Body of pancreas (tissue), 4 donors: ENCODE measurements around the gene ATP1A2. TPM values are rescaled to one million over a fixed set of nuclear protein-coding genes. Genes with fewer than 3 reads are reported as not detected.

ENCODE experiments used
- ATAC-seq: fragments of 150-250 bp; one replicate; pipeline ENCODE4 v1.9.1; 2016
- DNase-seq, 4 donors: peaks; one replicate each; pipeline ENCODE4 v3.0.0-alpha.2; 2019
- H3K27ac ChIP-seq, 4 donors: fragments of 200-600 bp; sonication (generic); 1 replicate in 3 of 4; 2 replicates in 1 of 4; pipeline versions ENCODE4 v1.5.1 to v1.6.1; 2016 to 2019; ENCODE audit warnings: mild to moderate bottlenecking in 1 of 4, mixed read lengths in 1 of 4, moderate library complexity in 1 of 4
- H3K27me3 ChIP-seq, 2 donors: fragments of 200-600 bp; sonication (generic); one replicate each; pipeline ENCODE4 v1.6.0; 2016; ENCODE audit warnings: mild to moderate bottlenecking in 1 of 2
- H3K36me3 ChIP-seq, 2 donors: fragments of 200-600 bp; sonication (generic); replicated peaks in 1 of 2; 2 replicates each; pipeline ENCODE4 v1.5.1; 2016; ENCODE audit warnings: low read depth in 2 of 2; ENCODE audit not compliant: insufficient read depth in 1 of 2
- H3K4me1 ChIP-seq: fragments of 200-600 bp; sonication (generic); one replicate; pipeline ENCODE4 v1.6.0; 2016
- H3K4me3 ChIP-seq, 2 donors: fragments of 200-600 bp; sonication (generic); 1 replicate in 1 of 2; 2 replicates in 1 of 2; pipeline ENCODE4 v1.5.1; 2016 to 2019
- H3K9me3 ChIP-seq, 3 donors: fragments of 200-600 bp; sonication (generic); 1 replicate in 2 of 3; 2 replicates in 1 of 3; pipeline ENCODE4 v1.5.1; 2016
- POLR2A ChIP-seq, 3 donors: fragments of 450-650 bp; IDR thresholded peaks; one replicate each; pipeline ENCODE4 v1.6.1; 2016; ENCODE audit warnings: antibody characterized with exemption in 3 of 3, mild to moderate bottlenecking in 2 of 3
- WGBS, 2 donors: methylation state at CpG; one replicate each; pipeline ENCODE4 v1.1.5; 2017; 5-methylcytosine and 5-hydroxymethylcytosine counted together
- intact Hi-C: fragments of 100-400 bp; cut with DNase I; formaldehyde crosslinking; loops from one replicate; pipeline ENCODE4 v1.15.1; 2023
- total RNA-seq, 2 donors: library from RNA; depleted of rRNA; stranded (reverse); fragments of >200 nt; gene quantifications; one replicate each; pipeline ENCODE4 v1.1.0, GENCODE V29; 2016
- TF ChIP-seq, protein P1 (sequence below), 7 experiments: fragments of 450-650 bp in 4 of 7; fragments of 200-600 bp in 3 of 7; sonication (generic) in 3 of 7; IDR thresholded peaks; one replicate each; pipeline ENCODE4 v1.5.1; 2016 to 2019; ENCODE audit warnings: antibody characterized with exemption in 7 of 7

ATP1A2 gene
- total RNA-seq, 2 donors from 2014 or later: 1.6 to 41.2 TPM

DNA sequence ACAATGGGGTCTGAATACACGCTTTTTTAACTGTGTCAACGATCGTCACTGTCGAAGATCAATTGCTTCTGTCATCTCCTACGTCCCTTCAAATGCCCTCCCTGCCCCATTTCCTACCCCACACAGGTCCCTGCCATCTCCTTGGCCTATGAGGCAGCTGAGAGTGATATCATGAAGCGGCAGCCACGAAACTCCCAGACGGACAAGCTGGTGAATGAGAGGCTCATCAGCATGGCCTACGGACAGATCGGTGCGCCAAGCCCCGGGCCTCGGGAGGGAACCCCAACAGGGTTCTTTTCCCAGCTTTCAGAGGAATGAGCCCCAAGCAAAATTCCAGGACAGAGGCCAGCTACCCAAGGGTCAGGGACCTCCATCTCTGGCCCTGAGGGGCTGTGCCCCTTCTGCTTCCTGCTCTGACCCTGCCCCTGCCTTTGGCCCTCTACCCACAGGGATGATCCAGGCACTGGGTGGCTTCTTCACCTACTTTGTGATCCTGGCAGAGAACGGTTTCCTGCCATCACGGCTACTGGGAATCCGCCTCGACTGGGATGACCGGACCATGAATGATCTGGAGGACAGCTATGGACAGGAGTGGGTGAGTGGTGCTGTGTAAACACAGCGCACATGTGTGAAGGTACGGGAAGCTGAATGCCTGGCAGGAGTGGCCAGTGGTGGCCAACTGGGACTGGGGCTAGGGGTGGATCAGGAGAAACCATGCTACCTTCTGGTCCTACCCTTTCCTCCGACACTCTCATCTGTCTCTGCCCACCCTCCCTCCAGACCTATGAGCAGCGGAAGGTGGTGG, 20.8 kb downstream of the ATP1A2 start:
- no peaks in the 10 kb centered on the region for H3K27me3 ChIP-seq
- H3K27ac ChIP-seq: no peak overlapping the region
- H3K36me3 ChIP-seq: no peaks in the 10 kb centered on the region
- H3K9me3 ChIP-seq: no peaks in the 10 kb centered on the region
- intact Hi-C loops: no loop called here
- 73 to 76% methylated on average over 17 to 19 of the region's 22 CpGs for WGBS, 2 donors
- peaks cover 8% of the 10 kb centered on the region for H3K4me1 ChIP-seq
- H3K4me3 ChIP-seq: no peak overlapping the region
- ATAC-seq (no peak), DNase-seq (no peak)
- TF ChIP-seq POLR2A (IDR thresholded peaks at IDR 0.05): no peak
- TF ChIP-seq, protein P1, sequence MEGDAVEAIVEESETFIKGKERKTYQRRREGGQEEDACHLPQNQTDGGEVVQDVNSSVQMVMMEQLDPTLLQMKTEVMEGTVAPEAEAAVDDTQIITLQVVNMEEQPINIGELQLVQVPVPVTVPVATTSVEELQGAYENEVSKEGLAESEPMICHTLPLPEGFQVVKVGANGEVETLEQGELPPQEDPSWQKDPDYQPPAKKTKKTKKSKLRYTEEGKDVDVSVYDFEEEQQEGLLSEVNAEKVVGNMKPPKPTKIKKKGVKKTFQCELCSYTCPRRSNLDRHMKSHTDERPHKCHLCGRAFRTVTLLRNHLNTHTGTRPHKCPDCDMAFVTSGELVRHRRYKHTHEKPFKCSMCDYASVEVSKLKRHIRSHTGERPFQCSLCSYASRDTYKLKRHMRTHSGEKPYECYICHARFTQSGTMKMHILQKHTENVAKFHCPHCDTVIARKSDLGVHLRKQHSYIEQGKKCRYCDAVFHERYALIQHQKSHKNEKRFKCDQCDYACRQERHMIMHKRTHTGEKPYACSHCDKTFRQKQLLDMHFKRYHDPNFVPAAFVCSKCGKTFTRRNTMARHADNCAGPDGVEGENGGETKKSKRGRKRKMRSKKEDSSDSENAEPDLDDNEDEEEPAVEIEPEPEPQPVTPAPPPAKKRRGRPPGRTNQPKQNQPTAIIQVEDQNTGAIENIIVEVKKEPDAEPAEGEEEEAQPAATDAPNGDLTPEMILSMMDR (IDR thresholded peaks at IDR 0.05): no peak

DNA sequence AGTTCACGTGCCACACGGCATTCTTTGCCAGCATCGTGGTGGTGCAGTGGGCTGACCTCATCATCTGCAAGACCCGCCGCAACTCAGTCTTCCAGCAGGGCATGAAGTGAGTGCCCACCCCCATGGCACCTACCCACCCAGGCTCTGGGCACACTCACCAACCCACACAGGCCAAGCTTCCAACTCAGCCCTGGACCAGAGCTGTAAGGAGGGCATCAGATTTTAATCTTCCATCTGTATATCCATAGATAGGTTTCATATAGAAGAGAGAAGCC, 21.3 kb downstream of the ATP1A2 start:
- no peak for ATAC-seq
- no peak overlapping the region for H3K27ac ChIP-seq
- no peaks in the 10 kb centered on the region for H3K27me3 ChIP-seq
- no peak for DNase-seq
- intact Hi-C loops: no loop called here
- H3K4me1 ChIP-seq: peaks cover 6% of the 10 kb centered on the region
- no peaks in the 10 kb centered on the region for H3K9me3 ChIP-seq
- no peak for TF ChIP-seq POLR2A (IDR thresholded peaks at IDR 0.05)
- TF ChIP-seq, protein P1 (IDR thresholded peaks at IDR 0.05): no peak
- no peak overlapping the region for H3K4me3 ChIP-seq
- whole genome bisulfite sequencing, 2 donors: 60 to 88% methylated on average over 1 to 5 of the region's 5 CpGs
- no peaks in the 10 kb centered on the region for H3K36me3 ChIP-seq

DNA sequence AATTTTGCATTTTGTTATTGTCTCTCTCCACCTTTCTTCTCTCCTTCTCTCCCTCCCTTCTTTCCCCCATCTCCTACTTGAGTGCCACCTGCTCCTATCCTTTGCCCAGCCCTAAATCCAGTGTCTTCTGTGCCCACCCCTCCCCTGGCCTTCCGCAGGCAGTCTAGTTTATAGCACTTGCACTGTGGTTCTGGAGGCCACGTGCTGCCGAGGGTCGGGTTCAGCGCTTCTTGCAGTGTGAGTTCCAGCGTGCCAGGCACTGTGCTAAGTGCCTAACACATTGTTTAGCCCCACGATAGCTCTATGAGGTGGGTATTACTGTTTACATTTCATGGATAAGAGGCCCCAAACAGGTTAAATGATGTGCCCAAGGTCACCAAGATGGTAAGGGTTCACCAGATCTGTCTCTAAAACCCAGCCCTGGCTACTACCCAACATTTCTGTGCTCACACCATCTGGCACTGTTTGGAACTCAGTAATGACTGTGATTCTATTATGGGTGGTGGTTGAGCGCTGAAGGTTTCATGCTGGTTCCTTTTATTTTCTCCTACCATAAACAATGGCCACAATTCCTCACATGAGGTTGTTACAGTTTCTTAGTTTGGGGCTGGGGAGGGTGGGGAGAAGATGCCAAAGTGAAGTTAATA, 21.8 kb downstream of the ATP1A2 start:
- H3K9me3 ChIP-seq: no peaks in the 10 kb centered on the region
- no peaks in the 10 kb centered on the region for H3K27me3 ChIP-seq
- H3K4me1 ChIP-seq: peaks cover 1% of the 10 kb centered on the region
- H3K27ac ChIP-seq: no peak overlapping the region
- DNase-seq: no peak
- intact Hi-C loops: no loop called here
- no peak for ATAC-seq
- no peaks in the 10 kb centered on the region for H3K36me3 ChIP-seq
- H3K4me3 ChIP-seq: no peak overlapping the region
- TF ChIP-seq, protein P1 (IDR thresholded peaks at IDR 0.05): no peak
- TF ChIP-seq POLR2A (IDR thresholded peaks at IDR 0.05): no peak
- 74 to 84% methylated on average over 8 of the region's 8 CpGs for WGBS, 2 donors

DNA sequence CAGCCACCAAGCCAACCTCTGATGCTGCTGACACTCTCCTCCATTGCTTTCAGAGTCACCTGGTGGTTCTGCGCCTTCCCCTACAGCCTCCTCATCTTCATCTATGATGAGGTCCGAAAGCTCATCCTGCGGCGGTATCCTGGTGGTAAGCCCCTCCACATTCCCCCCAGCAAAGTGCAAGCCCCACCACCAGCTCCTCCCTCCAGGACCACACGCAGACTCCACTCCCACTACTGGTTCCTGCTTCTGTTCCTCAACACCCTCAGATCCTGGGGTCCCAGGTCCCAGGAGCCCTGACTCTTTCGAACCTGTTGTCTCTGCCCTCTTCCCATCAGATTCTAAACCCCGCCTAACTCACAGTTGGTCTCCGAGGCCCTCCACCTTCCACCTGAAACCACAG, 24.3 kb downstream of the ATP1A2 start:
- Histone ChIP-seq H3K4me3 (no peak overlapping the region), H3K27ac (no peak overlapping the region), H3K36me3 (no peaks in the 10 kb centered on the region), H3K27me3 (no peaks in the 10 kb centered on the region), H3K9me3 (no peaks in the 10 kb centered on the region), H3K4me1 (no peaks in the 10 kb centered on the region)
- intact Hi-C loops: no loop called here
- no peak for DNase-seq
- 89 to 91% methylated on average over 8 of the region's 8 CpGs for WGBS, 2 donors
- TF ChIP-seq, protein P1 (IDR thresholded peaks at IDR 0.05): no peak
- no peak for TF ChIP-seq POLR2A (IDR thresholded peaks at IDR 0.05)
- no peak for ATAC-seq

DNA sequence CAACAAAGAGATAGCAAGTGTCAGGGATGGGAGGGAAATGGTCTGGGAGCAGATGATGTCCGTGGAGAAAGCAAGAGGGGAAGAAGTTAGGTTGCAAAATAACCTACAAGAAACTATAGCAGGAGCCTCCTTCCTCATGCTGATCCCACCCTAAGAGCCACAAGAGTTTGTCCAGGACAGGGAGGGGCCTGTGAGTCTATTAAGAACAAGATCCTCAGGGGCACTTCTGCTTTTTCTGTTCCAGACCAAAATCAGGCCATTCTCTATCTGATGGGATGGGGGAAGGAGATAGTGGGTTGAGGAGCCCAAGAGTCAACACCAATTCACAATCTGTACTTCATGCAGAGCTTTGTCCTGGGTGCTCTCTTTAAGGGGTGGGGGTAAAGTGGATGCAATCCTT, 28.1 kb downstream of the ATP1A2 start:
- 18 to 28% methylated on average over 1 of the region's 1 CpG for WGBS, 2 donors
- DNase-seq (peak in 1 of 4 donors; percentile 27), ATAC-seq (no peak)
- H3K4me1 ChIP-seq: no peaks in the 10 kb centered on the region
- no peaks in the 10 kb centered on the region for H3K27me3 ChIP-seq
- no peak overlapping the region for H3K4me3 ChIP-seq
- H3K9me3 ChIP-seq: no peaks in the 10 kb centered on the region
- intact Hi-C loops: no loop called here
- TF ChIP-seq POLR2A (IDR thresholded peaks at IDR 0.05): no peak
- TF ChIP-seq, protein P1 (IDR thresholded peaks at IDR 0.05): no peak
- no peak overlapping the region for H3K27ac ChIP-seq
- H3K36me3 ChIP-seq: no peaks in the 10 kb centered on the region
